IMR-90 (cell line): Measurements from ENCODE around the gene S100A11. TPM values are rescaled to one million over a fixed set of nuclear protein-coding genes. Genes with fewer than 3 reads are reported as not detected.

Source experiments
- ATAC-seq: fragments of 200-7000 bp; cut with Tn5 transposase; 2 replicates; pipeline ENCODE4 v1.9.1; 2020; ENCODE audit warnings: low read depth, mild to moderate bottlenecking, moderate library complexity
- Bru-seq: library from RNA; stranded (reverse); fragments of 400-500 nt; gene quantifications from one replicate; lab custom pipeline; 2021; lab: Mats Ljungman, UMichigan
- BruChase-seq, 2 experiments: library from RNA; stranded (reverse); fragments of 400-500 nt; gene quantifications; one replicate each; lab custom pipeline; 2021; lab: Mats Ljungman, UMichigan
- BruUV-seq: library from RNA; stranded (reverse); fragments of 400-500 nt; replicated peaks from 2 replicates; lab custom pipeline; 2021; lab: Mats Ljungman, UMichigan
- CTCF ChIA-PET: fragments of 300-600 bp; formaldehyde crosslinking; extraction: SDS; loops from one replicate; lab custom pipeline; 2021; ENCODE audit warnings: antibody characterized with exemption; lab: Yijun Ruan, JAX
- POLR2A ChIA-PET: fragments of 300-600 bp; sonication (Branson Sonifier 250); formaldehyde crosslinking; loops from one replicate; lab custom pipeline; 2022; ENCODE audit warnings: antibody characterized with exemption; ENCODE audit not compliant: unreplicated experiment; lab: Charles Lee
- DNase-seq: peaks from one replicate; pipeline ENCODE4 v3.0.0; 2013
- H2AFZ ChIP-seq: replicated peaks from 2 replicates; pipeline ENCODE3; 2013; ENCODE audit warnings: low read length, mild to moderate bottlenecking; ENCODE audit not compliant: poor library complexity
- H2AK5ac ChIP-seq: 2 replicates; pipeline ENCODE4 v1.6.1; 2013; ENCODE audit warnings: low read depth, low read length, inconsistent platforms
- H2AK9ac ChIP-seq: replicated peaks from 2 replicates; pipeline ENCODE3; 2013; ENCODE audit warnings: mild to moderate bottlenecking, low read depth, low read length, moderate library complexity; ENCODE audit not compliant: poor library complexity
- H2BK120ac ChIP-seq: 2 replicates; pipeline ENCODE4 v1.6.1; 2013; ENCODE audit warnings: low read depth, low read length, inconsistent platforms
- H2BK15ac ChIP-seq: 3 replicates; pipeline ENCODE4 v1.6.1; 2013; ENCODE audit warnings: low read depth, low read length, inconsistent platforms
- H2BK20ac ChIP-seq: 2 replicates; pipeline ENCODE4 v1.6.1; 2013; ENCODE audit warnings: low read depth, mild to moderate bottlenecking, inconsistent platforms, low read length, moderate library complexity
- H2BK5ac ChIP-seq: 2 replicates; pipeline ENCODE4 v1.6.1; 2013; ENCODE audit warnings: mild to moderate bottlenecking, low read depth, low read length, inconsistent platforms; ENCODE audit not compliant: poor library complexity, severe bottlenecking
- H3K14ac ChIP-seq: replicated peaks from 2 replicates; pipeline ENCODE4 v1.6.1; 2013; ENCODE audit warnings: low read depth, low read length, inconsistent platforms
- H3K18ac ChIP-seq: 2 replicates; pipeline ENCODE4 v1.6.1; 2013; ENCODE audit warnings: low read depth, low read length, control low read depth
- H3K23ac ChIP-seq: 2 replicates; pipeline ENCODE4 v1.6.1; 2013; ENCODE audit warnings: low read depth, low read length, inconsistent platforms
- H3K27ac ChIP-seq: 2 replicates; pipeline ENCODE4 v1.5.1; 2013; ENCODE audit warnings: mild to moderate bottlenecking, control low read depth, low read length; ENCODE audit not compliant: insufficient read depth
- H3K27me3 ChIP-seq: 2 replicates; pipeline ENCODE4 v1.6.1; 2013; ENCODE audit warnings: low read length; ENCODE audit not compliant: control insufficient read depth, insufficient read depth
- H3K36me3 ChIP-seq: 2 replicates; pipeline ENCODE4 v1.6.1; 2013; ENCODE audit warnings: low read length, mixed read lengths; ENCODE audit not compliant: control insufficient read depth, insufficient read depth
- H3K4ac ChIP-seq: 2 replicates; pipeline ENCODE4 v1.6.1; 2013; ENCODE audit warnings: low read depth, low read length, inconsistent platforms
- H3K4me1 ChIP-seq: 2 replicates; pipeline ENCODE4 v1.6.1; 2013; ENCODE audit warnings: low read length, mixed read lengths; ENCODE audit not compliant: control insufficient read depth, insufficient read depth
- H3K4me2 ChIP-seq: 2 replicates; pipeline ENCODE4 v1.6.1; 2013; ENCODE audit warnings: low read depth, mild to moderate bottlenecking, control low read depth, low read length, moderate library complexity
- H3K4me3 ChIP-seq: 2 replicates; pipeline ENCODE4 v1.5.1; 2013; ENCODE audit warnings: low read depth, mild to moderate bottlenecking, control low read depth, low read length, moderate library complexity; ENCODE audit not compliant: insufficient read depth
- H3K56ac ChIP-seq: 2 replicates; pipeline ENCODE4 v1.6.1; 2013; ENCODE audit warnings: low read length, inconsistent platforms; ENCODE audit not compliant: insufficient read depth; ENCODE audit errors: extremely low read depth
- H3K79me1 ChIP-seq, 2 experiments: 2 replicates each; pipeline ENCODE4 v1.6.1; 2013; ENCODE audit warnings: low read length in 2 of 2, inconsistent platforms in 1 of 2, low read depth in 1 of 2
- H3K9ac ChIP-seq: 2 replicates; pipeline ENCODE4 v1.6.1; 2013; ENCODE audit warnings: low read depth, low read length, control low read depth
- H3K9me1 ChIP-seq: 2 replicates; pipeline ENCODE4 v1.6.1; 2013; ENCODE audit warnings: low read length, inconsistent platforms; ENCODE audit not compliant: insufficient read depth
- H3K9me3 ChIP-seq: 2 replicates; pipeline ENCODE4 v1.6.1; 2013; ENCODE audit warnings: low read length; ENCODE audit not compliant: control insufficient read depth, insufficient read depth
- H4K20me1 ChIP-seq: 2 replicates; pipeline ENCODE4 v1.6.1; 2013; ENCODE audit warnings: low read length, inconsistent platforms; ENCODE audit not compliant: insufficient read depth
- H4K5ac ChIP-seq: 2 replicates; pipeline ENCODE4 v1.6.1; 2013; ENCODE audit warnings: mild to moderate bottlenecking, low read depth, low read length, control low read depth
- H4K8ac ChIP-seq, 2 experiments: 2 replicates each; pipeline ENCODE4 v1.6.1; 2013; ENCODE audit warnings: low read depth in 2 of 2, low read length in 2 of 2, control low read depth in 1 of 2, inconsistent platforms in 1 of 2
- H4K91ac ChIP-seq: 2 replicates; pipeline ENCODE4 v1.6.1; 2013; ENCODE audit warnings: low read depth, low read length, inconsistent platforms; ENCODE audit not compliant: insufficient read depth
- BHLHE40 ChIP-seq: fragments of 150-350 bp; IDR thresholded peaks from 2 replicates; pipeline ENCODE4 v1.6.1; 2016; ENCODE audit warnings: mild to moderate bottlenecking, low read depth, low read length
- CEBPB ChIP-seq: IDR thresholded peaks from 2 replicates; pipeline ENCODE4 v1.6.1; 2012; ENCODE audit warnings: low read depth, low read length, improper control_type of control experiment
- FOS ChIP-seq: fragments of 150-350 bp; IDR thresholded peaks from 2 replicates; pipeline ENCODE4 v1.6.1; 2016; ENCODE audit warnings: low read depth, low read length
- MAZ ChIP-seq: IDR thresholded peaks from 2 replicates; pipeline ENCODE4 v1.6.1; 2012; ENCODE audit warnings: low read depth, mild to moderate bottlenecking, low read length, improper control_type of control experiment, moderate library complexity, borderline replicate concordance
- MXI1 ChIP-seq: IDR thresholded peaks from 2 replicates; pipeline ENCODE4 v1.6.1; 2012; ENCODE audit warnings: low read depth, mild to moderate bottlenecking, low read length, moderate library complexity, borderline replicate concordance
- NFE2L2 ChIP-seq: fragments of 150-350 bp; IDR thresholded peaks from 2 replicates; pipeline ENCODE4 v1.6.1; 2016; ENCODE audit warnings: low read depth, mild to moderate bottlenecking, low read length
- RAD21 ChIP-seq: IDR thresholded peaks from 2 replicates; pipeline ENCODE4 v1.6.1; 2012; ENCODE audit warnings: low read length, improper control_type of control experiment
- RCOR1 ChIP-seq: IDR thresholded peaks from 2 replicates; pipeline ENCODE4 v1.6.1; 2012; ENCODE audit warnings: mild to moderate bottlenecking, low read length, improper control_type of control experiment; ENCODE audit not compliant: insufficient replicate concordance
- RFX5 ChIP-seq: IDR thresholded peaks from 2 replicates; pipeline ENCODE4 v1.8.0; 2012; ENCODE audit warnings: low read depth, mild to moderate bottlenecking, low read length, moderate library complexity
- SMC3 ChIP-seq: fragments of 150-350 bp; IDR thresholded peaks from 2 replicates; pipeline ENCODE4 v1.6.1; 2016; ENCODE audit warnings: low read depth, mild to moderate bottlenecking, antibody characterized with exemption, low read length, moderate library complexity
- WGBS, 2 experiments: methylation state at CpG; one replicate each; pipeline versions ENCODE4 v1.1.5 to v1.1.7; 2013; ENCODE audit warnings: missing lambda C conversion rate in 2 of 2; ENCODE audit not compliant: insufficient read length in 1 of 2; ENCODE audit errors: extremely low coverage in 2 of 2; 5-methylcytosine and 5-hydroxymethylcytosine counted together
- dilution Hi-C: fragments of 300-500 bp; cut with HindIII; formaldehyde crosslinking; loops from one replicate; pipeline ENCODE4 v1.14.3; 2018; ENCODE audit warnings: low sequenced_read_pairs; ENCODE audit not compliant: unreplicated experiment
- in situ Hi-C: fragments of 300-500 bp; cut with MboI; formaldehyde crosslinking; loops from 3 replicates; pipeline ENCODE4 v1.14.3; 2019; ENCODE audit warnings: low sequenced_read_pairs, inconsistent platforms, mixed read lengths
- intact Hi-C: fragments of 100-400 bp; cut with micrococcal nuclease; formaldehyde crosslinking; loops from 2 replicates; pipeline ENCODE4 v1.10.0; 2022
- long read RNA-seq: library from polyadenylated mRNA; unstranded; transcript quantifications from one replicate; pipeline ENCODE4 v2.0.0, GENCODE V29; 2021; ENCODE audit not compliant: unreplicated experiment
- polyA plus RNA-seq, 3 experiments: library from polyadenylated mRNA; depleted of rRNA; stranded (reverse); fragments of >200 nt; gene quantifications; 2 replicates each; pipeline ENCODE4 v1.2.3, GENCODE V29; 2012; ENCODE audit warnings: low replicate concordance in 1 of 3
- total RNA-seq: library from RNA; depleted of rRNA; stranded (reverse); fragments of >200 nt; gene quantifications from 2 replicates; pipeline ENCODE4 v1.2.3, GENCODE V29; 2012; rRNA removed
- TF ChIP-seq, protein P1 (sequence below): fragments of 150-350 bp; IDR thresholded peaks from 2 replicates; pipeline ENCODE4 v1.6.1; 2016; ENCODE audit warnings: low read depth, mild to moderate bottlenecking, low read length, moderate library complexity, borderline replicate concordance
- TF ChIP-seq, protein P2 (sequence below): fragments of 150-350 bp; IDR thresholded peaks from 2 replicates; pipeline ENCODE4 v1.6.1; 2017; ENCODE audit warnings: mild to moderate bottlenecking, antibody characterized with exemption, low read length, low read depth

The S100A11 gene
- 117 and 167 TPM in 2 replicates for total RNA-seq
- 1,354 and 1,402 TPM in 2 replicates for polyA plus RNA-seq (2012; rRNA removed)
- 1,239 and 1,683 TPM in 2 replicates for polyA plus RNA-seq (2012; cell fraction: cytosol; rRNA removed)
- polyA plus RNA-seq (2012; cell fraction: nucleus; rRNA removed; ENCODE audit: low replicate concordance): 148 and 260 TPM in 2 replicates
- Bru-seq, nascent RNA: percentile 98 among the genes with signal in this experiment
- BruChase-seq, experiment 1, labeled RNA remaining after a 6-hour chase: percentile 96 among the genes with signal in this experiment
- percentile 97 among the genes with signal in this experiment for BruChase-seq, experiment 2, labeled RNA remaining after a 2-hour chase
- long read RNA-seq, transcript S100A11-201 (3 exons, 594 nt): major isoform, 491 of 495 reads
- long read RNA-seq, partial matches to known transcripts: 4 of 495 reads
- long read RNA-seq, other reads (novel, unspliced or antisense): 0 of 495 reads

DNA sequence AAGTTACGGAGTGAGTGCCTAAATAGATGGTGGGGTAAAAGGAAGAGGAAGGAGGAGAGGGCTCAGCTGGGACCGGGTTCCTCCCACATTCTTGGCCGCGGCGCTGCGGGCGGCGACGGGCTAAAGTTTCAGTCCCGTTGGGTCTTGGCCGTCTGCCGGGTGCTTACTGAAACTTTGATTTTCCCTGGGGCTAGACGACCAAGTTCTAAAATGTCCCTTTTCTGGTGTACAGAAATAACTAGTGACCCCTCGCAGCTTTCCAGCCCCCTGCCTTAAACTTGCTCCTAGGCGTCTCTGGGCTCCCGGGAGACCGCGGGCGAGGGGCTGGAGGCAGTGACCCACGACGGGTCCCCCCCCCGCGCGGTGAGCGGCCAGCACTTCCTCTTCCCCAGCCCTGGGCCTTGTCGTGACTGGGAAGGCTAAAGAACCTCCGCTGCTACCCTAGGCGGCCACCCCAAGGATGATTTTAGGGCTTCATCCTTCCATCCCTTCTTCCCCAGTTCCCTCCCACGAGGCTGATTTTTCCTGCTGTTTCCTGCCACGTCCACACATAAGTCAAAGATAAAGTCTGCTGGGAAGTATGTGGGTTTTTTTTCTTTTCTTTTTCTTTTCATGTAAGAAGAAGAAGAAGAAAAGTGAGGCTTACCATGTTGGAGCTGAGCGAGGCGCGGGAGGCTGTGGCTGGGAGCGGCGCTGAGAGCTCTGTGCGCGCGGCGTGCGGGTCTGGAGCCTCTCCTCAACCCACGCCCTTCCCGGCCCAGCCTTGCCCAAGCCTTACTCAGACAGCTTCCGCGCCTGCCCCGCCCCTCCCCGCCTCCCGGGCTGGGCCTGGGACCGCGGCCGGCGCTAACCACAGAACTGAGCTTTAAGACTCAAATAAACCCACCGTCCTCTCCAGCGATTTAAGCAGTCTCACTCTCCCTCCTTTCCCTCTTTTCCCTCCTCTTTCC, at the start of gene S100A11:
Gene S100A11, minus strand, starts transcription at position 738 of the 950 bp plus-strand sequence. Its CDS starts 89 bp downstream, at position 649.
- H4K8ac ChIP-seq: peak within 1 kb of the TSS; percentile 95 to 98
- peak within 1 kb of the TSS; percentile 68 for H3K18ac ChIP-seq
- H3K79me1 ChIP-seq: peaks cover 20 to 33% of the 10 kb centered on the region in 2 experiments
- peak; percentile 82 for DNase-seq
- H3K9me3 ChIP-seq: no peaks in the 10 kb centered on the region
- peak within 1 kb of the TSS; percentile 99 for H3K56ac ChIP-seq
- H4K91ac ChIP-seq: peak within 1 kb of the TSS; percentile 95
- H2BK5ac ChIP-seq: peak within 1 kb of the TSS; percentile 90
- H3K4me1 ChIP-seq: peaks cover 5% of the 10 kb centered on the region
- ChIA-PET POLR2A (interaction anchor here (0.6 to 1.3 kb wide), 3 partner anchors 12 to 941 kb away, joined by 3 to 7 read pairs (median 6); no protein-coding TSS in a partner anchor), CTCF (interaction anchor here (0.6 to 1.1 kb wide), 4 partner anchors 11 to 885 kb away, joined by 3 to 4 read pairs (median 4); no protein-coding TSS in a partner anchor)
- H4K20me1 ChIP-seq: peaks cover 27% of the 10 kb centered on the region
- H3K27ac ChIP-seq: peak within 1 kb of the TSS; percentile 97
- H2BK20ac ChIP-seq: no peak within 1 kb of the TSS
- peak within 1 kb of the TSS; percentile 77 for H3K4me3 ChIP-seq
- H3K4ac ChIP-seq: peak within 1 kb of the TSS; percentile 98
- peak within 1 kb of the TSS; percentile 98 for H3K9ac ChIP-seq
- H3K9me1 ChIP-seq: peaks cover 3% of the 10 kb centered on the region; the same call in 1 of the 2 replicates
- peak within 1 kb of the TSS; percentile 96 for H3K4me2 ChIP-seq
- peak within 1 kb of the TSS; percentile 78 for H2AFZ ChIP-seq
- H2BK120ac ChIP-seq: peak within 1 kb of the TSS; percentile 49
- dilution Hi-C loops: no loop called here
- H4K5ac ChIP-seq: peak within 1 kb of the TSS; percentile 76
- peak within 1 kb of the TSS; percentile 93 for H2AK5ac ChIP-seq
- peaks cover 19% of the 10 kb centered on the region for H3K36me3 ChIP-seq
- H3K23ac ChIP-seq: peak within 1 kb of the TSS; percentile 91
- WGBS, 2 experiments: 0 to 86% methylated on average over 1 to 22 of the region's 53 CpGs
- peak; percentile 95 for ATAC-seq
- intact Hi-C loops: no loop called here
- BruUV-seq: TSS peak; percentile 59
- H2BK15ac ChIP-seq: no peak within 1 kb of the TSS; the same call in 2 of the 3 replicates
- H3K27me3 ChIP-seq: peaks cover 16% of the 10 kb centered on the region
- H3K14ac ChIP-seq: peak within 1 kb of the TSS; percentile 99
- peak within 1 kb of the TSS; percentile 98 for H2AK9ac ChIP-seq
- in situ Hi-C loops: no loop called here
- TF ChIP-seq MXI1: peak; percentile 91
- peak; percentile 74; the same call in 1 of the 2 replicates for TF ChIP-seq MAZ
- no peak for TF ChIP-seq FOS
- TF ChIP-seq RFX5: no peak
- TF ChIP-seq, protein P1, sequence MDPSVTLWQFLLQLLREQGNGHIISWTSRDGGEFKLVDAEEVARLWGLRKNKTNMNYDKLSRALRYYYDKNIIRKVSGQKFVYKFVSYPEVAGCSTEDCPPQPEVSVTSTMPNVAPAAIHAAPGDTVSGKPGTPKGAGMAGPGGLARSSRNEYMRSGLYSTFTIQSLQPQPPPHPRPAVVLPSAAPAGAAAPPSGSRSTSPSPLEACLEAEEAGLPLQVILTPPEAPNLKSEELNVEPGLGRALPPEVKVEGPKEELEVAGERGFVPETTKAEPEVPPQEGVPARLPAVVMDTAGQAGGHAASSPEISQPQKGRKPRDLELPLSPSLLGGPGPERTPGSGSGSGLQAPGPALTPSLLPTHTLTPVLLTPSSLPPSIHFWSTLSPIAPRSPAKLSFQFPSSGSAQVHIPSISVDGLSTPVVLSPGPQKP: no peak
- no peak for TF ChIP-seq SMC3
- TF ChIP-seq RCOR1: no peak
- no peak for TF ChIP-seq NFE2L2
- TF ChIP-seq, protein P2, sequence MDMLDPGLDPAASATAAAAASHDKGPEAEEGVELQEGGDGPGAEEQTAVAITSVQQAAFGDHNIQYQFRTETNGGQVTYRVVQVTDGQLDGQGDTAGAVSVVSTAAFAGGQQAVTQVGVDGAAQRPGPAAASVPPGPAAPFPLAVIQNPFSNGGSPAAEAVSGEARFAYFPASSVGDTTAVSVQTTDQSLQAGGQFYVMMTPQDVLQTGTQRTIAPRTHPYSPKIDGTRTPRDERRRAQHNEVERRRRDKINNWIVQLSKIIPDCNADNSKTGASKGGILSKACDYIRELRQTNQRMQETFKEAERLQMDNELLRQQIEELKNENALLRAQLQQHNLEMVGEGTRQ: no peak
- 0 out of 2 replicates have a peak, but pooled peaks have one; percentile 19 for TF ChIP-seq BHLHE40
- peak; percentile 57 for TF ChIP-seq CEBPB
- no peak for TF ChIP-seq RAD21
